GM20431 (cell line): ENCODE results near the gene CDC20.
"Not testable (repeated sequence)": the region's sequence is repeated elsewhere in the genome, so short reads cannot be mapped to it uniquely, and the experiment has no call there.

ENCODE experiments used
- in situ Hi-C: fragments of 300-500 bp; cut with MseI, MboI; formaldehyde crosslinking; loops from one replicate; pipeline ENCODE4 v1.15.0; 2020; ENCODE audit warnings: low sequenced_read_pairs; ENCODE audit not compliant: unreplicated experiment

CDC20 gene

GRCh38 chr1:43354471-43354870, 4.3 kb upstream of the CDC20 start:
- in situ Hi-C loops = no loop called here

- in situ Hi-C loops = no loop called here
These were observed 3.8 kb upstream of the CDC20 start for GRCh38 chr1:43354936-43355335.

DNA sequence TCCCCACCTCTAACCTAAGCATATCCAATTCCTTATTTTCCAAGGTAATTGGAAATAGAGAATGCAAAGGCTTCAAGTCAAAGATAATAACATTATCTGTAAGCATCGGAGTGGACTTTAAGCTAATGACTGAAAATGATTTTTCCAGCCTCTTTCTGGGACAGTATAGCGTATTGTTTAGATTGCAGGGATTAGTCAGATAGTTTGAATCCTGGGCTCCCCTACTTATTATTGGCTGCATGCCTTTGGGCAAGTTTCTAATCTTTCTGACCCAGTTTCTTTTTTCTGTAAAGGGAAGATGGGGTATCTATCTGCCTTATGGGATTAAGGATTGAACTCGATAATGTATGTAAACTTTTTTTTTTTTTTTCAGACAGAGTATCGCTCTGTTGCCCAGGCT, 1.5 kb upstream of the CDC20 start:
- in situ Hi-C loops = no loop called here

- in situ Hi-C loops = no loop called here
These were observed 548 bp upstream of the CDC20 start for GRCh38 chr1:43358121-43358745.

DNA sequence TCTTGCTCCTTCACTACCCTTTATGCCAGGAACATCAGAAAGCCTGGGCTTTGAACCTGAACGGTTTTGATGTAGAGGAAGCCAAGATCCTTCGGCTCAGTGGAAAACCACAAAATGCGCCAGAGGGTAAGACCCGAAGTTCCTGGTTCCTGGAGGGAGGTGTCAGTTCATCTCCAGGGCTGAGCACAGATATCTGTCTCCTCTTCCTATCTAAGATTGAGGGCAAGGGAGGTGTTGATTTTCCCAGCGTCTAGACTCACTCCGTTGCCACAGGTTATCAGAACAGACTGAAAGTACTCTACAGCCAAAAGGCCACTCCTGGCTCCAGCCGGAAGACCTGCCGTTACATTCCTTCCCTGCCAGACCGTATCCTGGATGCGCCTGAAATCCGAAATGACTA, 915 bp downstream of the CDC20 start:
- in situ Hi-C loops = no loop called here

DNA sequence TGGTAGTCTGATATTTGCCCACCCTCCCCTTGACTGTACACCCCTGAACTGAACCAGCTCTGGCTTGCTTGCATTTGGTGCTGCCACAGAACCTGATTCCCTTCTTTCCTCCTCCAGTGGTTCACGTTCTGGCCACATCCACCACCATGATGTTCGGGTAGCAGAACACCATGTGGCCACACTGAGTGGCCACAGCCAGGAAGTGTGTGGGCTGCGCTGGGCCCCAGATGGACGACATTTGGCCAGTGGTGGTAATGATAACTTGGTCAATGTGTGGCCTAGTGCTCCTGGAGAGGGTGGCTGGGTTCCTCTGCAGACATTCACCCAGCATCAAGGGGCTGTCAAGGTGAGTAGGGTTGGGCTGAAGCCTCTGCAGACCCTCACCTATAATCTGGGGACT, 1.8 kb downstream of the CDC20 start:
- in situ Hi-C loops = no loop called here

DNA sequence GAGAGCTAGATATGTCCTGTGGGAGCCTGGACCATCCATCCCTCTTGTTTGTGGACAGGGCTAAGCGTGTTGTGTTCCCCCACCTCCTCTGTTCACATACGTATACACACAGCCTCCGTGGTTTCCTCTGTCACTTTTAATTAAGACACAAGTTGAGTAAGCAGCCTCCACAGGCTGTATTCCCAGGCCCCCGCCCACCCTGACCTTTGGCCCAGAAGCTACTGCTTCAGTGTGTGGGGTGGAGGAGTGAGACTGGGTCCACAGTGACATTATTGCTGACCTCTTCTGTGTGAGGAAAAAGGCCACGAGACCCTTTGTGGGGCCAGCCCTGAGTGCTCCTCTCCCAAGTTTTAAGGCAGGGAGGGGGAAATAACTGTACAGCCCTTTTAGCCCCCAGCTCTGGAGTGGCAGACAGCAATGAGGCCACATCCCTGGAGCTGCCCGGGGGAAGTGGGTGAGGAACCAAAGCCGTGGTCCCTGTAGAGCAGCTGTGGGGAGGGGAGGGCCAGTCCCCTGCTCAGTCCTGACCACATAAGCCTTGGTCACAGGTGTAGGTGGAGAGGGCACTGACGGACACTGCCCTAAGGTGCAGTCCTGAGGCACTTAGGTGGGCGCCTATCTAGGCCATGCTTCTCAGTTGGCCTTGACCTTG, 4.6 kb downstream of the CDC20 start:
- in situ Hi-C loops = no loop called here

DNA sequence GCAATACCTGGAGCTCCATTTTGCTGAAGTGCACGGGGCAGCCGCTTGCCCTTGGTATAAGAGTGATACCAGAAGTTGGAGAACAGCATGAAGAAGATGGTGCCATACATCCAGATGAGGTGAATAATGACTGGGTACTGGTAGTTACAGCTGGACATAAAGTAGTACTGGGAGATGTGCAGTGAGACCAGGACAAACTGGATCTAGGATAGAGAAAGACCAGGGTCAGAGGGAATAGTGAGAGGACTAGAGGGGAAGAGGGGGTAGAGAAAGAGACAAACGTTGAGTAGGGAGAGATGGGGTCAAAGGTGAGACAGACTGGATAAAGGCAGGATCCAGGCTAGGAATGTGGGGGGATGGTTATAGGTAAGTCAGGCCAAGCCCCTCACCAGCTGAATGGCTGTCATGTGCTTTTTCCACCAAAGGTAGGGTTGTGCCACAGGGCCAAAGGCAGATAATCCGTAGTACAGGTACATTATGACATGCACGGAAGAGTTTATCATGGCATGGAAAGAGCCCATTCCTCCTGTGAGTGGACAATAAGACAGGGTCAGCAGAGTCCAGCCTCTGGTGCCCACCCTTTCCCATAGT, 5.2 kb downstream of the CDC20 start:
- in situ Hi-C loops = no loop called here

GRCh38 chr1:43365678-43366077, 6.9 kb downstream of the CDC20 start:
- in situ Hi-C loops = no loop called here

- in situ Hi-C loops = no loop called here
These were observed 7.4 kb downstream of the CDC20 start for GRCh38 chr1:43366179-43366578.

DNA sequence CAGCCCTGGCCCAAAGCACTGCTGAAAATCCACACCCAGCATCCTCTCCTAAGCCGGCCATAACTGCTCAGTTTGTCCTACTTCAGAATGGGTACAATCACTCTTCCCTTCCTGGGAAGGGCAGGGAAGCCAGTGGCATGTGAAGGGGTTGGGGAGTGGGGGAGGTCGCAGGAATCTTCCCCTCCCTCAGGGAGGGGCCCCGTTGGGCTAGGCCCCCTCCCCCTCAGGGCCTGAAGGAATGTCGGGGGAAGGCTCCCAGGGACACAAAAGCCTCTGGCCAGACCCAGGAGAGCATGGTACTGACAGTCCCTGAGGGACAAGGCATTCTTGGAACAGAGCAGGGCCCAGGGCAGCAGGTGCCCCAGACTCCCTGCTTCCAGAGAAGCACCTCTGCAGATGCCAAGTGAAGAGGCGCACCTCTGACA, 7.8 kb downstream of the CDC20 start:
- in situ Hi-C loops = no loop called here

DNA sequence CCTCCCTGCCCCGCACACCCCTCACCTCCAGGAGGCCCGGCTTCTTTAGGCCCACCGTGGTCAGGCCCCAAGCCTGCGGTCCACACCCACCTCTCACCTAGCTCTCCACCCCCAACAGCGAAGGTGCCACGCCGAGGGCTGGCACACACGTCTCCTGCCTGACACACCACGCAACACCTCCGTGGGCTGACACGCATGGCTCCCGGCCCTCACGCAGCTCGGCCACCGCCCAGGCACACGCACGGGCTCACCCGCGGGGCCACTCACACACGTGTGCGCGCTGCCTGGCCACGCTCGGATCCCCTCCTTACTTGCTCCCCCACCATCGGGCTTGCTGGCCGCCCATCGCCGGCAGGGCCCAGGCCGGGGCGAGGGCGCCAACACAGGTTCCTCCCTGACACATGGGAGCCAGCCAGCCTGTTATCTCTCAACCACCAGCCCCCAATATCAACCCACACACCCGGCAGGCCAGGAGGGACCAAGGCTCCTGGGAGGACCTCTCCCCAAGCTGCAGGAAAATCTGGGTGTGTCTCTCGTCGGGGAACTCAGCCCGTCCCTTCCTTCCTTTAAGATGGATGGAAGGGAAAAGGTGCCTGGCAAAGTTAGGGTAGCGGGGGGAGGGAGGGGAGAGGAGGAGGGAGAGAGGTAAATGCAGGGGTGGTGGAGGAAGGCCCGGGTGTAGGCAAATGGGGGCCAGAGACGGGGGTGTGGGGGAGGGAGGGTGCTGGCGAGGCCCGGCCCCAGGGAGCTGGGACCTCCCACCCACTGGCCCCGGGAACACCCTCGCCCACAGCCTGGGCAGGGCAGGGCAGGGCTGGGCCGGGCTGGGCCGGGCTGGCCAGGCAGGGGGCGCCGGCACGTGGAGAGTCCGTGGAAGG, 8.5 kb downstream of the CDC20 start:
- in situ Hi-C loops = no loop called here

DNA sequence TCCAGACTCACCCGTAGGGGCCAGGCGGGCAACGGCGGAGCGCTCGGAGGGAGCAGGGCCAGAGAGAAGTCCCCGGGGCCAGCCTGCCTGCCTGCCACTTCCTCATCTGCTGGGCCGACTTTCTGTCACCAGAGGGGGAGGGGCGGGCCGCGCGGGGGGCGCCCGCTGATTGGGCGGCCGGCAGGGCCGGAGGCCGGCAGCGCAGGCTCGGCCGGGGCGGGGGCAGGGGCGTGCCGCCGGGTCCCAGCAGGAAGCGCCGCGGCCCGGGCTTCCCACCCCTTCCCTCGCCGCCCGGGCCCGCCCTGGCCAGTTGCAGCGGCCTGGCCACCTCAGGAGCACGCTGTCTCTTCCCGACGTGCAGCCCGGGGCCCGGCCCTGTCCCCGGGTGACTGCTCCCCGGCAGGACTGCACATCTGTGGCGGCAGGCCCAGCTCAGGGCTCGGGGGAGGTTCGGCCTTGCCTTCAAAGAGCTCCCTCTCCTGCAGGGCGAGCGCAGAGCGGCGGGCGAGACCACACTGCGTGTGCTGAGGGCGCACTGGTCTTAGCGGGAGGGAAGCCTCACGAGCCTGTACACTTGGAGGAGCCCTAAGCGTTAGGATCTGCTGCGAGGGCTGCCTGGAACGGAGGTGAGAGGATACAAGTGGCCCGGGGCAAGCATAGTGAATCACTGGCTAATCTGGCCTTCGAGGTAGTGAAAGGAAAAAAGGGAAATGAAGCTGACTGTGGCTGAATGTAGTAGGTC, 9.3 kb downstream of the CDC20 start, which contains the start of gene ELOVL1:
Gene ELOVL1, minus strand, starts transcription at position 108 of the 742 bp plus-strand sequence. CDS start 2,402 bp downstream, outside the sequence.
- in situ Hi-C loops = no loop called here

GRCh38 chr1:43368646-43369020, 9.9 kb downstream of the CDC20 start:
- in situ Hi-C loops = no loop called here

GRCh38 chr1:43369779-43370178, 11.0 kb downstream of the CDC20 start:
- in situ Hi-C loops = not testable (repeated sequence)

DNA sequence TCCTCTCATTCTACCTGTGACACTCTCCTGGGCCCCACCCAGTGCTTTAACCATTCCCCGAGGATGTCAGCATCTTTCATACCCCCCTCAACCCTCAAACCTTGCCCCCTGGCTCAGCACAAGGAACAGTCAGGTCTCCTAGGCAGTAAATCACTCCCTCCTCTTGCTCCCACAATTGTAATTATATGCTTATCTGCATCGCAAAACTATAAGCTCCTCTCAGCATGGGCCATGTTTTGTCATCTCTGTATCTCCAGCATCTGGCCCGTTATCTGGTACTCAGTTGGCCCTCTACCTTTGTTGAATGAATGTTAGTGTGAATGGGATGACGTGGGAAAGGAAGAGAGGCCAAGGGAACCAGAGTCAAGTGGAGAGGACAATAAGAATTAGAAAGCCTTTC, 11.8 kb downstream of the CDC20 start:
- in situ Hi-C loops = no loop called here

GRCh38 chr1:43372172-43372571, 13.4 kb downstream of the CDC20 start:
- in situ Hi-C loops = no loop called here

- in situ Hi-C loops = no loop called here
These were observed 14.5 kb downstream of the CDC20 start for GRCh38 chr1:43373066-43373940.

DNA sequence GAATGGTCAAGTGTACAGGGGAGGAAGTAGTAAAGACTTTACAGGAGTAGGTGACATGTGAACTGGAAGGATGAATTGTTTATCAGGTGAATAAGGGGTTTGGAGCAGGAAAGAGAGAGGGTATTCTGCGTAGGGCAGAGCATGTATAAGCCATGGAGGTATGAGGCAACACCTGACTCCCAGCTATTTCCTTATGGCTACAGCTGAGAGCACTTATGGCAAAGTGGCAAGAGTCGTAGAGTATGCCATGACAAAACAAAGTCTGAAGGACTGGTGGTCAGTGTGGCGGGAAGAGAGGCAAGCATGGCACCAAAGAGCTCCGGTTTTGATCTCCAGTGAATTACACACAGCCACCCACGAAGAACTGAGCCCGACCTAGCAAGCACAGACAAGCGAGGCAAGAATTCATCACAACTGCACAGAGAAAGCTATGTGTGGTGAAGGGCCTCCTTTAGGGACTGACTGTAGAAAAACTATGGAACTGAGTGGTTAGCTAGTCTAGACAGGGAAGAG, 18.0 kb downstream of the CDC20 start:
- in situ Hi-C loops = no loop called here
